ENCODE measurements around the gene DNAJC25.

The DNAJC25 gene

DNA sequence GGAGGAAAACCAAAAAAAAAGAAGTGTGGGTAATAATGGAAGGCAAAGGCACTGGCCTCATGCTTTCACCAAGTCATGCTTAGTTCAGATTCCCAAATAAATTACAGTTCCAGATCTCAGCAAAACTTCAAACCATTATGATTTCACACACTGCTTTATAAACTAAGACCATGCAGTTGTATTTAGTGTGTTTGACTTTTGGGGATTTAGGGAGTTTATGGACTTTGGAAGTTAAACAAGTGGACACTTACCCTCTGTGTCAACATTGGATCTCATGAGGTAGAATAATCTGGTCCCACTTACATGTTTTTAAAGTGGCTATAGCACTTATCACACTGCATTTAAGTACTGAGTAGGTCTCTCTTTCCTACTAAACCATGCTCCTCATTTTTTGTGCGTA lies 3.7 kb downstream of the DNAJC25 start:
- TF ChIP-seq, protein P1, sequence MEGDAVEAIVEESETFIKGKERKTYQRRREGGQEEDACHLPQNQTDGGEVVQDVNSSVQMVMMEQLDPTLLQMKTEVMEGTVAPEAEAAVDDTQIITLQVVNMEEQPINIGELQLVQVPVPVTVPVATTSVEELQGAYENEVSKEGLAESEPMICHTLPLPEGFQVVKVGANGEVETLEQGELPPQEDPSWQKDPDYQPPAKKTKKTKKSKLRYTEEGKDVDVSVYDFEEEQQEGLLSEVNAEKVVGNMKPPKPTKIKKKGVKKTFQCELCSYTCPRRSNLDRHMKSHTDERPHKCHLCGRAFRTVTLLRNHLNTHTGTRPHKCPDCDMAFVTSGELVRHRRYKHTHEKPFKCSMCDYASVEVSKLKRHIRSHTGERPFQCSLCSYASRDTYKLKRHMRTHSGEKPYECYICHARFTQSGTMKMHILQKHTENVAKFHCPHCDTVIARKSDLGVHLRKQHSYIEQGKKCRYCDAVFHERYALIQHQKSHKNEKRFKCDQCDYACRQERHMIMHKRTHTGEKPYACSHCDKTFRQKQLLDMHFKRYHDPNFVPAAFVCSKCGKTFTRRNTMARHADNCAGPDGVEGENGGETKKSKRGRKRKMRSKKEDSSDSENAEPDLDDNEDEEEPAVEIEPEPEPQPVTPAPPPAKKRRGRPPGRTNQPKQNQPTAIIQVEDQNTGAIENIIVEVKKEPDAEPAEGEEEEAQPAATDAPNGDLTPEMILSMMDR (conservative IDR thresholded peaks at IDR 0.05; ENCODE audit: low read length), result no peak
- DNase-seq (ENCODE audit: low read depth), result no peak
- no peak overlapping the region for H3K4me3 ChIP-seq (ENCODE audit: low read length)

DNA sequence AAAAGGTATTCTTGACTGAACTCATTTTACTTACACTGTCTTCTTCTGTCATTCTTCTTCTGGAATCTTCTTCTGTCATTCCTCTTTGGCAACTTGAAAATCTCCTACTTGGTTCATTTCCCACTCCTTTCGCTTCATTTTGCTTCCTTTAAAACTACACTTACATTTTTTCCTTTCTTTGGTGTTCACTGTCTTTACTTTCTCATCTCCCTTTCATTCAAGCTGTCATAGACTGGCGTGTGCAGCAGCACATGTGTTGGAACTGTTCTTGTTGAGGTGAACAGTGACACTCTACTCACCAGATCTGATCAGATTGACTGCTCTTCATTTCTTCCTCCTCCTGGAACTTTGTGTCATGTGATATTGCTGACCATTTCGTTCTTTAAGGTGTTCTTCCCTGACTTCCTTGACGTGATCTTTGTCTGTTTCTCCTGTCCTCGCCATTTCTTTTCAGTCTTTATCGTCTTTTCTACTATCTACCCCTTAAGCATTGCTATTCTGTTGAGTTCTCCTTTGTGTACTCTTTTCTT lies 6.4 kb downstream of the DNAJC25 start:
- no peak overlapping the region for H3K4me3 ChIP-seq (ENCODE audit: low read length)
- TF ChIP-seq, protein P1 (conservative IDR thresholded peaks at IDR 0.05; ENCODE audit: low read length), result no peak

DNA sequence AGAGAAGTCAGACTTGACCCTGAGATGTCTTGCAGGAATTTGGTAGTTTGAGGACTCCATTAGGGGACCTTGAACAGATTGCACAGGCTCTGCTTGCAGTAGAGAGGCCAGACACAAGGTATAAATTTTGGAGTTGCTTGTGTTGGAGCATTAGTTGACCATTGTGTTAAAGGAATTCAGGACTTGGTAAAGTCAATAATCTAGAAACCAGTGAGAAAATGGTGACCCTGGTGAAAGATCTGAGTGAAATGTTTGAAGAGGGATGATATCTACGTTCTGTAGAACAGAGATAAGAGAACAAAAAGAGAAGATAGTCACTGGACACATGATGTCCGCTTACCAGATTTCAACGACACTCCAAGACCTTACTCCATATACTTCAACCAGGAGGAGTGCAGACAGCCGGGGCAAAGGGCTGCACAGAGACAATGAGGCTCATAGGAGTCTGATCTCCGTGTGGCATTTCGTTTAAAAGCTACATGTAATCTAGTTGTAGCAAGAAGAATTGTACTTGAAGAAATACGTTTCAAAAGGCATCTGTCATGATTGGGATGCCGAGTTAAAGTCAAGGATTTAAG lies 13.2 kb downstream of the DNAJC25 start:
- DNase-seq (ENCODE audit: low read depth), result no peak
- TF ChIP-seq, protein P1 (conservative IDR thresholded peaks at IDR 0.05; ENCODE audit: low read length), result no peak
- H3K4me3 ChIP-seq (ENCODE audit: low read length), result no peak overlapping the region

More for the DNA sequence above, 6.4 kb downstream of the DNAJC25 start:
- DNase-seq (ENCODE audit: low read depth), result no peak

DNA sequence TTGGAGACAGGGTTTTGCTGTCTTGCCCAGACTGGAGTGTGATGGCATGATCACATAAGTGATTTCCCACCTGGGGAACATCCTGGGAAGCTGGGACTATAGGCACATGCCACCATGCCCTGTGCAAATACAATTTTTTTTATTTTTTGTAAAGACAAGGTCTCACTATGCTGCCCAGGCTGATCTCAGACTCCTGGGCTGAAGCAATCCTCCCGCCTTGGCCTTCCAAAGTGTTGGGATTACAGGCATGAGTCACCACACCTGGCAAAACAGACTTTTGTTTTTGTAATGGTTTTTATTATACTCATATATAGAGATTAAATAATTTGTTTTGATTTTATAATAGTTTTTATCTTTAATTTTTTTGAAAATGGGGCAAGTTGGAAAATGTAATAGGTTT lies 14.7 kb downstream of the DNAJC25 start:
- no peak for DNase-seq (ENCODE audit: low read depth)
- TF ChIP-seq, protein P1 (conservative IDR thresholded peaks at IDR 0.05; ENCODE audit: low read length), result no peak

DNA sequence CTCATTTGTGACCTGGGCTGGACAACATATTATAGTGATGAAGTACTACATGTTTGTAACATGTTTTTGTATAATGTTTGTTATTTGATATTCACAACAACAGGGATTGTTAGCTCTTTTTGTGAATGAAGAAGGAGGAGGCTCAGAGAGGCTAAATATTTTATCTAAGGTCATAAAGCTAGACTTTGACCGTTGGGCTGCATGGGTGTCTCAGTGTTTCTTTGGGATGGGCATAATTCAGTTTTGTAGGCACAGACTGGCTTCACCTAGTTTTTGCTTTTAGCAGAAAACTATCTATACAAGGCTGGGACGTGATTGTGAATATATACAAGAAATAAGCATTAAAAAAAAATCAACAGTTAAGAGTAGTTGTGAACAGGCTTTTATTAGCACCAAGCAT lies 15.3 kb downstream of the DNAJC25 start:
- no peak for DNase-seq (ENCODE audit: low read depth)
- TF ChIP-seq, protein P1 (conservative IDR thresholded peaks at IDR 0.05; ENCODE audit: low read length), result no peak
- H3K4me3 ChIP-seq (ENCODE audit: low read length), result no peak overlapping the region

More for the DNA sequence above, 14.7 kb downstream of the DNAJC25 start:
- H3K4me3 ChIP-seq (ENCODE audit: low read length), result no peak overlapping the region

DNA sequence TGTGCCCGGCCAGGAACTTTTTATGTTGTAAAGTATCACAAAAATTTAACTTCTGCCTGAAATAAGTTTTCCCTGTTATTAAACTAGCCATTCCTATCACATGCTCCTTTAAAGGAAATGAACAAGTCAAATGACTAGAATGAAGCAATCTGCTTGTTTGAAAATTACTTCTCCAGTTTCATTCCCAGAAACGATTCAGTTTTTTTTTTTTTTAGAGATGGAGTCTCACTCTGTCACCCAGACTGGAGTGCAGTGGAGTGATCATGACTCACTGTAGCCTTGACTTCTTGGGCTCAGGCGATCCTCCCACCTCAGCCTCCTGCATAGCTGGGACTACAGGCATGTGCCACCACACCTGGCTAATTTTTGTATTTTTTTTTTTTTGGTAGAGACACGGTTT lies 16.9 kb downstream of the DNAJC25 start:
- no peak overlapping the region for H3K4me3 ChIP-seq (ENCODE audit: low read length)
- TF ChIP-seq, protein P1 (conservative IDR thresholded peaks at IDR 0.05; ENCODE audit: low read length), result no peak

DNA sequence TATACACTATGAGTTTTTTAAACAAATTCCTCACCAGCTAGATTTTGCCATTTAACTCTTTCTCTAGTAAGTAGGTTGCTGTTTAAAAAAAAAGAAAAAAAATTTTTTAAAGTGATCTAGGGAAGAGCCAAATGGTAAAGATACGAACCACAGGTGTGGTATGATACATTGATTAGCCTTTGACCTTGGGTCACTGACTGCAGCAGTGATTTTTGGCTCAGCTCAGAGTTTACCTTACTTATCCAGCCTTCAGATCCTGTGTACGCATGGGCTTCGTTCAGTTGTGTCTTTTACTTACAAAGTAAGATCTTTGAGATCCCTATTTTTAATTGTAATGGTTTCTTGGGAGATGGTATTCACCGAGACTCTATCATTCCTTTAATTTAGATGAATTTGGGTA lies 17.9 kb downstream of the DNAJC25 start:
- TF ChIP-seq, protein P1 (conservative IDR thresholded peaks at IDR 0.05; ENCODE audit: low read length), result no peak

More for the DNA sequence above, 16.9 kb downstream of the DNAJC25 start:
- no peak for DNase-seq (ENCODE audit: low read depth)

More for the DNA sequence above, 17.9 kb downstream of the DNAJC25 start:
- H3K4me3 ChIP-seq (ENCODE audit: low read length), result no peak overlapping the region
- DNase-seq (ENCODE audit: low read depth), result no peak

Data from AG10803 (cell line).